IMR-90 (cell line): ENCODE data around the gene FAM120A.

Experiments used
- BHLHE40 ChIP-seq: fragments of 150-350 bp; IDR thresholded peaks from 2 replicates; pipeline ENCODE4 v1.6.1; 2016; ENCODE audit warnings: mild to moderate bottlenecking, low read depth, low read length
- CEBPB ChIP-seq: IDR thresholded peaks from 2 replicates; pipeline ENCODE4 v1.6.1; 2012; ENCODE audit warnings: low read depth, low read length, improper control_type of control experiment
- CTCF ChIP-seq: conservative IDR thresholded peaks from 2 replicates; pipeline ENCODE4 v1.5.1; 2012; ENCODE audit warnings: mild to moderate bottlenecking, low read depth, low read length, improper control_type of control experiment
- FOS ChIP-seq: fragments of 150-350 bp; IDR thresholded peaks from 2 replicates; pipeline ENCODE4 v1.6.1; 2016; ENCODE audit warnings: low read depth, low read length
- MAFK ChIP-seq: IDR thresholded peaks from 2 replicates; pipeline ENCODE4 v1.6.1; 2012; ENCODE audit warnings: low read depth, low read length, improper control_type of control experiment
- MAZ ChIP-seq: IDR thresholded peaks from 2 replicates; pipeline ENCODE4 v1.6.1; 2012; ENCODE audit warnings: low read depth, mild to moderate bottlenecking, low read length, improper control_type of control experiment, moderate library complexity, borderline replicate concordance
- MXI1 ChIP-seq: IDR thresholded peaks from 2 replicates; pipeline ENCODE4 v1.6.1; 2012; ENCODE audit warnings: low read depth, mild to moderate bottlenecking, low read length, moderate library complexity, borderline replicate concordance
- NFE2L2 ChIP-seq: fragments of 150-350 bp; IDR thresholded peaks from 2 replicates; pipeline ENCODE4 v1.6.1; 2016; ENCODE audit warnings: low read depth, mild to moderate bottlenecking, low read length
- POLR2A ChIP-seq: IDR thresholded peaks from 2 replicates; pipeline ENCODE4 v1.6.1; 2012; ENCODE audit warnings: mild to moderate bottlenecking, low read depth, low read length
- RAD21 ChIP-seq: IDR thresholded peaks from 2 replicates; pipeline ENCODE4 v1.6.1; 2012; ENCODE audit warnings: low read length, improper control_type of control experiment
- TF ChIP-seq, protein P1 (sequence below): fragments of 150-350 bp; IDR thresholded peaks from 2 replicates; pipeline ENCODE4 v1.6.1; 2017; ENCODE audit warnings: mild to moderate bottlenecking, antibody characterized with exemption, low read length, low read depth

DNA sequence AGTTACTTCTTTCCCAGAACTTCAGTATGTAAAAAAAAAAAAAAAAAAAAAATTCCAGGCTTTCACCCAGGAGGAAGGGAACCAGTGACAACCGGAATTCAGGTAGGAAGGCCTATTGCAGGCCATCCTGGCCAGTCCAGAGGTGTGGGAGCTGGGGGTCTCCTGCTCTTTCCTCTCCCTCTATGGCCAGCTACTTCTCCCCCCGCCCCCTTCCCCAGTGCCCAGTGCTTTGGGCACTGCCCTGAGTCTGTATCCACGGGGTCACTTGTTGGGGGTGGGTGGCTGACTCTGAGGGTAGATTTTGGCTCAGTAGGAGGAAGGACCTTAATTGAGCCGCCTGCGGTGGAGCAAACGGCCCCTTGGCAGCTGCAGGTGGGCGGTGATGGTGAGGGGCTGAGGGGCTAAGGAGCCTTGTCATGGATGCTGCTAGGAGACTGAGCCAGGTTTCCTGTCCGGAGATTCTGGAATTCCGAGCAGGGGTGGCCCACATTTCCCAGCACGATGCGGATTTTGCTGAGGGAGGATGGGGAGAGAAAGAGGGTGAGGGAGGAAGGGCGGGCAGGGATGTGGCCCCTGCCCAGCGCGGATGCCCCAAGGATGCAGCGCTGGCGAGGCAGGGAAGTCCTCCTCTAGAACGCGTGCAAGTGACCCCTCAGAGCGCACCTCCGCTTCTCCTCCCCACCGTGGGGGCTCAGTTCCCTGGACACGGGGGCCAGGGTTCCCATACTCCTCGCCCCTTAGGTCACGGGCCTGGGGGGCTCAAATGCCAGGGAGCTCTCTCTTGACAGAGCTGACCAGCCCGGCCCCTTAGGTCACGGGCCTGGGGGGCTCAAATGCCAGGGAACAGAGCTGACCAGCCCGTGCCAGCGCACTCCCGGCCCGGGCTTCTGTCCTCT, 123.7 kb downstream of the FAM120A start:
- TF ChIP-seq CTCF (no peak), POLR2A (no peak), MXI1 (no peak), MAZ (no peak), MAFK (no peak), NFE2L2 (no peak), FOS (no peak), BHLHE40 (0 out of 2 replicates have a peak, but pooled peaks have one; percentile 7), CEBPB (no peak), RAD21 (no peak)
- TF ChIP-seq, protein P1, sequence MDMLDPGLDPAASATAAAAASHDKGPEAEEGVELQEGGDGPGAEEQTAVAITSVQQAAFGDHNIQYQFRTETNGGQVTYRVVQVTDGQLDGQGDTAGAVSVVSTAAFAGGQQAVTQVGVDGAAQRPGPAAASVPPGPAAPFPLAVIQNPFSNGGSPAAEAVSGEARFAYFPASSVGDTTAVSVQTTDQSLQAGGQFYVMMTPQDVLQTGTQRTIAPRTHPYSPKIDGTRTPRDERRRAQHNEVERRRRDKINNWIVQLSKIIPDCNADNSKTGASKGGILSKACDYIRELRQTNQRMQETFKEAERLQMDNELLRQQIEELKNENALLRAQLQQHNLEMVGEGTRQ: no peak
